Astrocyte of the cerebellum (primary cell): ENCODE measurements around the gene NINJ1.

ENCODE experiments used
- DNase-seq: peaks from one replicate; pipeline ENCODE4 v3.0.0-alpha.2; 2011; ENCODE audit warnings: low read depth
- H3K4me3 ChIP-seq: 2 replicates; pipeline ENCODE4 v1.5.1; 2011; ENCODE audit warnings: mild to moderate bottlenecking, low read depth, low read length, moderate library complexity
- in situ Hi-C: cut with HindIII; loops from 2 replicates; pipeline ENCODE4 v1.10.0; 2017; ENCODE audit warnings: low sequenced_read_pairs
- TF ChIP-seq, protein P1 (sequence below): IDR thresholded peaks from 2 replicates; pipeline ENCODE4 v1.5.1; 2012; ENCODE audit warnings: low read length, low read depth, moderate library complexity, mild to moderate bottlenecking; ENCODE audit errors: missing control alignments

Gene NINJ1

DNA sequence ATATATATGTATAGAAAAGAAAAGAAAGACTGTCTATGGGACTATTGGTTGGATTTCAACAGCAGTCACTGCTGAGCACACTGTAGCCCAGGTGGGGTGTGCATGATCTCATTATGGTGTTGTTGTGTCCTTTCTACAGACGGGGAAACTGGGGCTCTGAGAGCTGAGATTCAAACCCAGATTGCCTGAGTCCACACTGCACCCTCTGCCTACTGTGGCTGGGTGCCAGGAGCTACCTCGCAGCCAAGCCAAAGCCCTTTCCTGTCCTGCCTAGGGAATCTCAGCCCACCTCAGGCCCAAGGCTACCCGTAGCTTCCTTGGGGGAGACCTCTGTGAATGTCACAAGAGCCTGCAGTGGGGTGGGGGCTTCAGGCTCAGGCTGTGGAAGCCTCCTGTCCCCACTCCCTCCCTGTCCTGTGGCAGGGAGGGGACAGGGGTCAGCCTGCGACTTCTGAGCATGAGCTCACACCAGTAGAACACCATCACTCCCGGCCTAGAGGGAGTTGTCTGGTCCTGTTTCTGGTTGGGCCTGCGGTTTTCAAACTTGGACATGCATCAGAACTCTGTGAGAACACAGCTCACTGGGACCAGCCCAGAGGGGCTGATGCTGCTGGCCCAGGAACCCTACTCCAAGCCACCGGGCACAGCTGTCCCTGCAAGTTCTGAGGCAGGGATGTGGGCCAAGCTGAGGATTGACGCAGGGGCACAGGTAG, 7.9 kb upstream of the NINJ1 start:
- in situ Hi-C loops: no loop called here
- TF ChIP-seq, protein P1, sequence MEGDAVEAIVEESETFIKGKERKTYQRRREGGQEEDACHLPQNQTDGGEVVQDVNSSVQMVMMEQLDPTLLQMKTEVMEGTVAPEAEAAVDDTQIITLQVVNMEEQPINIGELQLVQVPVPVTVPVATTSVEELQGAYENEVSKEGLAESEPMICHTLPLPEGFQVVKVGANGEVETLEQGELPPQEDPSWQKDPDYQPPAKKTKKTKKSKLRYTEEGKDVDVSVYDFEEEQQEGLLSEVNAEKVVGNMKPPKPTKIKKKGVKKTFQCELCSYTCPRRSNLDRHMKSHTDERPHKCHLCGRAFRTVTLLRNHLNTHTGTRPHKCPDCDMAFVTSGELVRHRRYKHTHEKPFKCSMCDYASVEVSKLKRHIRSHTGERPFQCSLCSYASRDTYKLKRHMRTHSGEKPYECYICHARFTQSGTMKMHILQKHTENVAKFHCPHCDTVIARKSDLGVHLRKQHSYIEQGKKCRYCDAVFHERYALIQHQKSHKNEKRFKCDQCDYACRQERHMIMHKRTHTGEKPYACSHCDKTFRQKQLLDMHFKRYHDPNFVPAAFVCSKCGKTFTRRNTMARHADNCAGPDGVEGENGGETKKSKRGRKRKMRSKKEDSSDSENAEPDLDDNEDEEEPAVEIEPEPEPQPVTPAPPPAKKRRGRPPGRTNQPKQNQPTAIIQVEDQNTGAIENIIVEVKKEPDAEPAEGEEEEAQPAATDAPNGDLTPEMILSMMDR: no peak
- no peak overlapping the region for H3K4me3 ChIP-seq

DNA sequence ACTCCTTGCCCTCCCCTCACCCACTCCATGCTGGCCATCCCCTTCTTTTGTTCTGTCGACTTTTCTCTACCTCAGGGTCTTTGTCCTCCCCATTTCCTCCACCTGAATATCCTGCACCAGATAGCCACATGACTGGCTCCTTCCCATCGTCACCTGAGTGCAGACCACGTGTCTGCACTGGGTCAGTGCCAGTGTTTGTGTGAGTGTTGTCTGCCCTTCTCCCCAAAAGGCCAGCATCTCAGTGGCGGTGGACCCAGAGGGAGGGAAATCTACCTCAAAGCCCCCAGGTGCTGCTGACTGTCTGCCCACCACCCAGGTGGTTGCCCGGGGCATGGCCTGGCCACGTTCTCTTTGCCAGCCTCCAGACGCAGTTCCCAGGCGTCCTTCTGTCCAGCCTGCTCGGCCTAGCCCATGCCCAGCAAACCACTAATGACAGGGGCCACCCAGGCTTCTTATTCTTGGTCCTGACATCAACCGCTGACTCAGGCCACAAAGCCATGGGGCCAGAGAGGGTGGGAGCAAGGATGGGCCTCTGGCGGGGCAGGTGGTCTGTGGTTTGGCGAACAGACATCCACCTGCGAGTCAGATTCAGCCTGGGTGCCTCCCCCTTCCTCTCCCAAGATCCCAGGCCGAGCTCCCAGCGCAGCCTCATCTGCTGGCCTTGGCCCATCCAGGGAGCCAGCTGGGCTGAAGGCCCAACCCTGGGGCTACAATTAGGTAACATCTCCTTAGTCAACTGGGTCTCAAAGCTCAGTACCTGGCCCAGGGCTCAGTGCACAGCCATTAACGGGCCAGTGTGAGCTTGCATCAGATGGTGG, 5.5 kb upstream of the NINJ1 start:
- in situ Hi-C loops: no loop called here
- TF ChIP-seq, protein P1: no peak
- H3K4me3 ChIP-seq: no peak overlapping the region
- no peak for DNase-seq

More for the DNA sequence above, 7.9 kb upstream of the NINJ1 start:
- no peak for DNase-seq

DNA sequence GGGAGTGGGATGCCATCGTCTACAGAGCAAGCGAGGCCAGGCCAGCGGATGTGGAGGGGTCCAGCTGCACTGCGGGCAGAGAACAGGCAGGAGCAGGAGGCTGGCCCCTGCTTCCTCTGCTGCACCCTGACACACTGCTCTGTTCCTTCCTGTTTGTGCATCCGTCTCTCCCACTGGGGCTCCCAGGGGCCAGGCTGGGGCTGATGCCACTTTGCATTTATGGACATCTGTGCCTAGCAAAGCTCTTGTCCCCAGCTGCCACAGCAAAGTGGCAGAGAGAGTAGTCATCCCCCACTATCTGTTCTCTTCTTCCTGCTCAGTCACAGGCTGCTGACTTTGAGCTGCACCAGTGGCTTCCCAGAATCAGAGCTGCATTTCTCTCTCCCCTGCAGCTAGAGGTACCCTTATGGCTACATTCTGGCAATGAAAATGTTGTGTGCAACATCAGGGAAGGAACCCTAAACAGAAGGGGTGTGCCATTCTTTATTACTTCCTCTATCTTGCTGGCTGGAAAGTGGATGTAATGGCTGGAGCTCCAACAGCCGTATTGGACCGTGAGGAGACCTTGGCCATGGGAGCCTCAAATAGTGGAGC, 4.2 kb upstream of the NINJ1 start:
- DNase-seq: no peak
- H3K4me3 ChIP-seq: no peak overlapping the region
- TF ChIP-seq, protein P1: no peak
- in situ Hi-C loops: no loop called here

GRCh38 chr9:93137362-93137761, 3.3 kb upstream of the NINJ1 start:
- in situ Hi-C loops: no loop called here
- TF ChIP-seq, protein P1: no peak
- no peak for DNase-seq
- H3K4me3 ChIP-seq: no peak overlapping the region

- in situ Hi-C loops: no loop called here
- no peak overlapping the region for H3K4me3 ChIP-seq
- DNase-seq: no peak
- TF ChIP-seq, protein P1: no peak
Observed at GRCh38 chr9:93136011-93136440, 2.0 kb upstream of the NINJ1 start.

DNA sequence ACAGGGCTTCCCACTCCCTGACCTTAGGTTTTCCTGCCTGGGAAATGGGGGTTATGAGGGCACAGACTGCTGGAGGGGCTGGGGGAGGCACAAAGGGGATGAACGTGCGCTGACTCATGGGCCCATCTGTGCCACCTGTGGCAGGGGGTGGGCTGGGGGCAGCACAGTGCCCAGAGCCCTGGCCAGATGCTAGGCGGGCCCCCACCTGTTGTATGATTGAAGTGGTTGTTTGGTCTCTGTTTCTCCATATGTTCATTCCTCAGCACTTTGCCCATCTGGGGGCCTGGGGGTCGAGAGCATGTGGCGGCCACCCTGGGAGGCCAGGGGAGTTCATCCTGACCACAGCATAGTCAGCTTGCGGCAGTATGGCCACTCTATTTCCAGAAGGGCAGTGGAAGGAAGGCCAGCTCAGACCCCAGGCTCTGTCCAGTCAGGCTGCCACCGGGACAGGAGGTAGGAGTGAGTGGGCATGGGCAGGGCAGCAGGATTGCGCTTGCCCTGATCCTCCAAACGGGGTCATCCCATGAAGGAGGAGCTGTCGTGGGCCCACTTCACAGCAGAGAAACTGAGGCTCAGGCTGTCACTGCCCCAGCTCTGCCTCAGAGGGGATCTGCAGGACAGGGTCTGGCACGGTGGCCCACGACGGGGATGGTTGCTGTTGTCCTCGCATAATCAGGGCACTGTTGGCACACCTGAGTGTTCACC, 841 bp upstream of the NINJ1 start:
- DNase-seq: no peak
- in situ Hi-C loops: no loop called here
- peak overlapping the region; percentile 72 for H3K4me3 ChIP-seq
- TF ChIP-seq, protein P1: no peak
